ENCODE measurements around the gene C19orf85.
"Not testable (repeated sequence)": the region's sequence is repeated elsewhere in the genome, so short reads cannot be mapped to it uniquely, and the experiment has no call there.

Gene C19orf85

DNA sequence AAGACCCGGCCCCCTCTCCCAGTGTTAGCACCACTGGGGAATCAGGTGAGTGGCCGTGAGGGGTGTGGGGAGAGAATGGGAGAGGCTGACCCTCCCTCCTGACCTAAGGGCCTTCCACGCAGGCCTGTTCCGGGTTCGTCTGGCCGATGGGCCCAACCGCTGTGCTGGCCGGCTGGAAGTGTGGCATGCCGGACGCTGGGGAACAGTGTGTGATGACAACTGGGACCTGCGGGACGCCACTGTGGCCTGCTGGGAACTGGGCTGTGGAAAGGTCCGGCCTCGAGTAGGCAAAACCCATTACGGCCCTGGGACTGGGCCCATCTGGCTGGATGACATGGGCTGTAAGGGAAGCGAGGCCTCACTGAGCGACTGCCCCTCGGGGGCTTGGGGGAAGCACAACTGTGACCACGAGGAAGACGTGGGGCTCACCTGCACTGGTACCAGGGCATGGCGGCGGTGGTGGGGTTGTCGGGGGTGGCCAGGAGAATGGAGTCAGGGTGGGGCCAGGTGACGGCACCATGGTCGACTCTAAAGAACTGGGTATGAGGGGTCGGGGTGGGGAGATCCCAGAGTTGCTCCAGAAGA is 35.9 kb upstream of the C19orf85 start:
- TF ChIP-seq, protein P1, sequence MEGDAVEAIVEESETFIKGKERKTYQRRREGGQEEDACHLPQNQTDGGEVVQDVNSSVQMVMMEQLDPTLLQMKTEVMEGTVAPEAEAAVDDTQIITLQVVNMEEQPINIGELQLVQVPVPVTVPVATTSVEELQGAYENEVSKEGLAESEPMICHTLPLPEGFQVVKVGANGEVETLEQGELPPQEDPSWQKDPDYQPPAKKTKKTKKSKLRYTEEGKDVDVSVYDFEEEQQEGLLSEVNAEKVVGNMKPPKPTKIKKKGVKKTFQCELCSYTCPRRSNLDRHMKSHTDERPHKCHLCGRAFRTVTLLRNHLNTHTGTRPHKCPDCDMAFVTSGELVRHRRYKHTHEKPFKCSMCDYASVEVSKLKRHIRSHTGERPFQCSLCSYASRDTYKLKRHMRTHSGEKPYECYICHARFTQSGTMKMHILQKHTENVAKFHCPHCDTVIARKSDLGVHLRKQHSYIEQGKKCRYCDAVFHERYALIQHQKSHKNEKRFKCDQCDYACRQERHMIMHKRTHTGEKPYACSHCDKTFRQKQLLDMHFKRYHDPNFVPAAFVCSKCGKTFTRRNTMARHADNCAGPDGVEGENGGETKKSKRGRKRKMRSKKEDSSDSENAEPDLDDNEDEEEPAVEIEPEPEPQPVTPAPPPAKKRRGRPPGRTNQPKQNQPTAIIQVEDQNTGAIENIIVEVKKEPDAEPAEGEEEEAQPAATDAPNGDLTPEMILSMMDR (IDR thresholded peaks at IDR 0.05; ENCODE audit: low read depth, low read length), result no peak
- no peak for DNase-seq (ENCODE audit: extremely low read depth, low read depth)

DNA sequence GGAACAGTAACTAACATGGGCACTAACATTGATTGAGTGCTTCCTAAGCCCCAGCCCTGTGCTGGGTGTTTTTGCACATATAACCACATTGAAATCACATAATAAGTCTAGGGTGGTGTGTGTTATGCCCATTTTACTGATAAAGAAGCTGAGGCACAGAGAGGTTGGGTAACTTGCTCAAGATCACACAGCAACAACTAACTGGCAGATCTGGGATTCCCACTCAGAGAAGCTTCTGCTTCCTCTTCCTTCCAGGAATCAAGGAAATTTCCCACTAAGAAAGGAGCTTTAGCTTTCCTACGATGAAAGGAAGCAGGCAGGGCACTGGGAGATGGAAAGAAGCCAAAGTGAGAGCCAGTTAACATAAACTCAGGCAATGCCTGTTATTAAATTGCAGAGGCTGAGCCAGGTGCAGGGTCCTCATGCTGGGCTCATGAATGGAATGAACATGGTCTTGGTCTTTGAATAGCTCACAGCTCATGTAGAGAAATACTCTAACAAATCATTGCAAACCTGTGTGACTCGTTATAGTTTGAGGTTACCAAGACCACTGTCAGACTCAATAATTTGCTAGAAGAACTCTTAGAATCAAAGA is 33.8 kb upstream of the C19orf85 start:
- DNase-seq (ENCODE audit: extremely low read depth, low read depth), result no peak

DNA sequence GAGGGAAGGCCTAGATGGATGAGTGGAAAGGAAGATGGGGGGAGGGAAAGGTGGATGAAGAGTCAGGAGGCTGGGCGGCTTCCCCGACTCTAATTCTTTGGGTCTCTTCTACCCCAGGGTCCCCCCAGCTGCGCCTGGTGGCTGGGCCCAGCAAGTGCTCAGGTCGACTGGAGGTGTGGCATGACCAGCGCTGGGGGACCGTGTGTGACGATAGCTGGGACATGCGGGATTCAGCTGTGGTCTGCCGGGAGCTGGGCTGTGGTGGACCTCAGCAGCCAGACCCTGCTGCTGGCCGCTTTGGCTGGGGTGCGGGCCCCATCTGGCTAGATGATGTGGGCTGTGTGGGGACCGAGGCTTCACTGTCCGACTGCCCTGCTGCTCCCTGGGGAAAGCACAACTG is 33.2 kb upstream of the C19orf85 start:
- DNase-seq (ENCODE audit: extremely low read depth, low read depth), result no peak
- TF ChIP-seq, protein P1 (IDR thresholded peaks at IDR 0.05; ENCODE audit: low read depth, low read length), result no peak

More for the DNA sequence above, 33.8 kb upstream of the C19orf85 start:
- TF ChIP-seq, protein P1 (IDR thresholded peaks at IDR 0.05; ENCODE audit: low read depth, low read length), result no peak

DNA sequence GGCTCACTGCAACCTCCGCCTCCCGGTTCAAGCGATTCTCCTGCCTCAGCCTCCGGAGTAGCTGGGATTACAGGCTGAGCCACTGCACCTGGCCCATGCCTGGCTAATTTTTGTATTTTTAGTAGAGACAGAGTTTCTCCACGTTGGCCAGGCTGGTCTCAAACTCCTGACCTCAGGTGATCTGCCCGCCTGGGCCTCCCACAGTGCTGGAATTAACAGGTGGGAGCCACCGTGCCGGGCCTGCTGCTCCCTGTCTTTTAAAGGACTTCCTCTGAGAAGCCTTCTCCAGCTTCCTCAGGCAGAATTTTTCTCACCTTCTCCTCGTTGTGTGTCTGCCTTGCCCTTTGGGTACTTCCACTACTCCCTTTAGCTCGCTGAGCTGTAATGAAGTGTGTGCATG is 32.3 kb upstream of the C19orf85 start:
- DNase-seq (ENCODE audit: extremely low read depth, low read depth), result not testable (repeated sequence)

DNA sequence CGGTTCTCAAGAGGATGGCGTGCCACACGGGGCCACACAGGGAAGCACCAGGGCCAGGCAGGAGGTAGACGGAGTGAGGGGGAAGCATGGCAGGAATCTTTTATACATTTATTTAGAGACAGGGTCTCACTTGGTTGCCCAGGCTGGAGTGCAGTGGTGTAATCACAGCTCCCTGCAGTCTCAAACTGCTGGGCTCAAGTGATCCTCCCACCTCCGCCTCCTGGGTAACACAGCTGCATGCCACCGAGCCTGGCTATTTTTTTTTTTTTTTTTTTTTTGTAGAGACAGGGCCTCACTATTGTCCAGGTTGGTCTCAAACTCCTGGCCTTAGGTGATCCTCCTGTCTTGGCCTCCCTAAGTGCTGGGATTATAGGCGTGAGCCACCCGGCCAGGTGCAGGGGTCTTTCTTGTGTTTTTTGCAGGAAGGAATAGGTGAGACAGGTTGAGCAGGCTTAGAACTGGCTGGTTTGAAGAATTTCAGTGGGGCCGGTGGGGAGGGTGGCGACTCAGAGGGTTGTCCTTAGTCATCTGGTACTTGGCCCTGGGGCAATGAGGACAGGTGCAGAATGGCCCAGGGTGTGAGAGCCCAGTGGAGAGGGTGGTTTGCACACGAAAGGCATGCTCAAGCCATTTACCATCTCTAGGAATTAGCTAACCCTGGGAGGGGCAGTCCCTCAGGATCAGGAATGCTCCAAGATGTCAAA is 31.2 kb upstream of the C19orf85 start:
- DNase-seq (ENCODE audit: extremely low read depth, low read depth), result no peak
- TF ChIP-seq, protein P1 (IDR thresholded peaks at IDR 0.05; ENCODE audit: low read depth, low read length), result no peak

DNA sequence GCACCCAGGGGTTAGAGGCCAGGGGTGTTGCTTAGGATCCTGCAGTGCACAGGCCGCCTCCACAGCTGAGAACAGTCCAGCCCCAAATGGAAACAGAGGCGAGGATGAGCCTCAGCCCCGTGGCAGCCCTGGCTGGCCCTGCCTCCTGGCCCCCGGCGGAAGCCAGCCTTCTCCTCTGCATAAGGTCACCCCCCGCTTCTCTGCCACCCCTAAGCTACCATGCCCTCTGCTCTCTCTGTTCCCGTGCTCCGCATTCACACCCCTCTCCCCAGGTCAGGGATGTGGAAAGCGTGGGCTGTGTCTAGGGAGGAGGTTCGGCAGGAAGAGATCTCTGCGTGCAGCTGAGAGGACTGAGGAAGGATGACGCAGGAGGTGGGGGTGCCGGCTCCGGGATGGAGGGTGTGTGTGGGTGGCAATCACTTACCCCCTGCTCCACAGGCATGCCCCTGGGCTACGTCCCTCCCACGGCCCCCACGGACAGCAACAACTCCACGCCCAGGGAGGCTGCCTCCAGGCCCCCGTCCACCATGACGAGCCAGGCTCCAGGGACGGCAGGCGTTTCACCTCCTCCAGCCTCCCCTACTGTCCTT is 29.7 kb upstream of the C19orf85 start:
- TF ChIP-seq, protein P1 (IDR thresholded peaks at IDR 0.05; ENCODE audit: low read depth, low read length), result no peak
- DNase-seq (ENCODE audit: extremely low read depth, low read depth), result peak; percentile 74

DNA sequence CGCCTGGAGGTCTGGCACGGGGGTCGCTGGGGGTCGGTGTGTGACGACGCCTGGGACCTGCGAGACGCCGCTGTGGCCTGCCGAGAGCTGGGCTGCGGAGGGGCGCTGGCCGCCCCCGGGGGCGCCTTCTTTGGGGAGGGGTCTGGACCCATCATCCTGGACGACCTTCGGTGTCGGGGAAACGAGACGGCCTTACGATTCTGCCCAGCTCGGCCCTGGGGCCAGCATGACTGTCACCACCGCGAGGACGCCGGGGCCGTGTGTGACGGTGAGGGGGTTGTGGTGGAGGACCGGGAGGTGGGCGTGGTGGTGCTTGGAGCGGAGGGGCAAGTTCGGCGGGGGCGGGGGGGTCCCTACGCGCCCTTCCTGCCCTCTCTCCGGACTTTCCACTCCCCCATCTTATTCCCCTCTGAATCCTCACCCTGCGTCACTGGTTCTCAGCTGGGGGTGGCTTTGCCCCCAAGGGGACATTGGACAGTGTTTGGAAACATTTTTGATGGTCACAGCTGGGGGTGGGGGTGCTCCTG is 29.2 kb upstream of the C19orf85 start:
- TF ChIP-seq, protein P1 (IDR thresholded peaks at IDR 0.05; ENCODE audit: low read depth, low read length), result no peak
- no peak for DNase-seq (ENCODE audit: extremely low read depth, low read depth)

All from AG09319 (cell line).